DND-41 (cell line): ENCODE data around the gene PROK2.

Source experiments
- CTCF ChIP-seq: IDR thresholded peaks from 2 replicates; pipeline ENCODE4 v1.5.1; 2012; ENCODE audit warnings: borderline replicate concordance, low read length, moderate library complexity, mild to moderate bottlenecking; ENCODE audit not compliant: poor library complexity, severe bottlenecking; ENCODE audit errors: extremely low read depth
- EZH2 ChIP-seq: IDR thresholded peaks from 3 replicates; pipeline ENCODE4 v1.6.1; 2012; ENCODE audit warnings: borderline replicate concordance, low read depth, mild to moderate bottlenecking, moderate library complexity, low read length, inconsistent platforms; ENCODE audit not compliant: severe bottlenecking

GRCh38 chr3:71733319-71733718 lies 51.6 kb downstream of the PROK2 start:
- TF ChIP-seq CTCF (no peak), EZH2 (no peak)
